Measurements from ENCODE around the gene KIF9.

- TF ChIP-seq CTCF (IDR thresholded peaks at IDR 0.05) (no peak), POLR2A (IDR thresholded peaks at IDR 0.05) (no peak)
Observed at GRCh38 chr3:47221798-47222197, 60.8 kb downstream of the KIF9 start.
